Right renal cortex interstitium (tissue), 3 donors: ENCODE data around the gene GRIK4. TPM values are rescaled to one million over a fixed set of nuclear protein-coding genes. Genes with fewer than 3 reads are reported as not detected.

ENCODE experiments used
- DNase-seq, 3 donors: peaks; one replicate each; pipeline ENCODE4 v3.0.0-alpha.2; 2013; ENCODE audit warnings: low read depth in 3 of 3, low spot score in 2 of 3
- polyA plus RNA-seq, 3 donors: library from polyadenylated mRNA; unstranded; fragments of 120-200 nt; gene quantifications; one replicate each; pipeline ENCODE4 v1.2.1, GENCODE V29; 2013; ENCODE audit not compliant: insufficient read length in 3 of 3

GRIK4 gene
- polyA plus RNA-seq, 3 donors: 0.93 to 1.3 (median 1.1) TPM

GRCh38 chr11:120505801-120506425, 5.6 kb upstream of the GRIK4 start:
- no peak for DNase-seq

- DNase-seq: no peak
Measured at GRCh38 chr11:120509346-120510053, 2.0 kb upstream of the GRIK4 start.

GRCh38 chr11:120510406-120511115, 987 bp upstream of the GRIK4 start:
- DNase-seq: no peak

GRCh38 chr11:120511820-120512738, 531 bp downstream of the GRIK4 start:
- DNase-seq: no peak

- no peak for DNase-seq
Measured at GRCh38 chr11:120512739-120513435, 1.3 kb downstream of the GRIK4 start.

GRCh38 chr11:120513436-120514315, 2.1 kb downstream of the GRIK4 start:
- DNase-seq: no peak

- DNase-seq: no peak
Measured at GRCh38 chr11:120514541-120515121, 3.1 kb downstream of the GRIK4 start.

GRCh38 chr11:120515186-120515723, 3.7 kb downstream of the GRIK4 start:
- DNase-seq: no peak

GRCh38 chr11:120516461-120517389, 5.2 kb downstream of the GRIK4 start:
- no peak for DNase-seq

GRCh38 chr11:120517390-120517761, 5.8 kb downstream of the GRIK4 start:
- no peak for DNase-seq

- no peak for DNase-seq
Measured at GRCh38 chr11:120517801-120518291, 6.3 kb downstream of the GRIK4 start.

- DNase-seq: no peak
Measured at GRCh38 chr11:120518356-120518755, 6.8 kb downstream of the GRIK4 start.

GRCh38 chr11:120519474-120519873, 7.9 kb downstream of the GRIK4 start:
- no peak for DNase-seq

GRCh38 chr11:120520091-120520822, 8.7 kb downstream of the GRIK4 start:
- no peak for DNase-seq

- DNase-seq: no peak
Measured at GRCh38 chr11:120521176-120521575, 9.6 kb downstream of the GRIK4 start.

GRCh38 chr11:120522021-120522420, 10.5 kb downstream of the GRIK4 start:
- no peak for DNase-seq

- DNase-seq: no peak
Measured at GRCh38 chr11:120522736-120523135, 11.2 kb downstream of the GRIK4 start.
